K562 (cell line): ENCODE results near the gene PUS10. TPM values are rescaled to one million over a fixed set of nuclear protein-coding genes. Genes with fewer than 3 reads are reported as not detected.

Experiments used
- ATAC-seq: fragments of 200-7000 bp; cut with Tn5 transposase; 3 replicates; pipeline ENCODE4 v1.9.1; 2020; ENCODE audit warnings: moderate library complexity
- BruUV-seq: library from RNA; stranded (reverse); fragments of 400-500 nt; replicated peaks from 2 replicates; lab custom pipeline; 2021; lab: Mats Ljungman, UMichigan
- CTCF ChIA-PET: fragments of 300-600 bp; formaldehyde crosslinking; extraction: SDS; loops from one replicate; lab custom pipeline; 2021; ENCODE audit warnings: low intra/inter-chr PET ratio; lab: Yijun Ruan, JAX
- POLR2A ChIA-PET: fragments of 300-600, 350-650 bp; sonication (Branson Sonifier 250); formaldehyde crosslinking; extraction: SDS; loops from one replicate; lab custom pipeline; 2021; ENCODE audit warnings: antibody characterized with exemption, inconsistent platforms; lab: Yijun Ruan, JAX
- DNase-seq, 4 experiments: peaks; one replicate each; pipeline versions ENCODE4 v3.0.0 to v3.0.0-alpha.2; 2011 to 2018; ENCODE audit warnings: low spot score in 3 of 4, mixed read lengths in 3 of 4; ENCODE audit errors: extremely low read depth in 1 of 4
- FAIRE-seq: peaks from 2 replicates; lab custom pipeline; 2011; peaks lifted over from hg19 to GRCh38; lab: Jason Lieb, UNC
- H2AFZ ChIP-seq: 2 replicates; pipeline ENCODE4 v1.6.0; 2011; ENCODE audit warnings: low read depth, low read length, control low read depth, inconsistent platforms
- H3K27ac ChIP-seq: fragments of 200-600 bp; 3 replicates; pipeline ENCODE4 v1.8.0; 2011; ENCODE audit warnings: low read depth, mild to moderate bottlenecking, control low read depth, inconsistent platforms, low read length, moderate library complexity, mixed read lengths; ENCODE audit errors: extremely low read depth
- H3K27me3 ChIP-seq, 2 experiments: fragments of 300-600 bp in 1 of 2; 2 replicates in 1 of 2; 3 replicates in 1 of 2; pipeline versions ENCODE4 v1.6.0 to v1.8.0; 2011; ENCODE audit warnings: inconsistent platforms in 2 of 2, low read length in 2 of 2, mild to moderate bottlenecking in 1 of 2, mixed read lengths in 1 of 2, moderate library complexity in 1 of 2; ENCODE audit not compliant: control insufficient read depth in 2 of 2, insufficient read depth in 2 of 2
- H3K36me3 ChIP-seq: fragments of 300-600 bp; 3 replicates; pipeline ENCODE4 v1.8.0; 2011; ENCODE audit warnings: mild to moderate bottlenecking, low read length, inconsistent platforms; ENCODE audit not compliant: control insufficient read depth, insufficient read depth
- H3K4me1 ChIP-seq, 2 experiments: fragments of 200-600 bp in 1 of 2; replicated peaks in 1 of 2; 2 replicates in 1 of 2; 3 replicates in 1 of 2; pipeline versions ENCODE4 v1.5.1 to v1.8.0; 2011; ENCODE audit warnings: inconsistent platforms in 2 of 2, low read length in 2 of 2, mild to moderate bottlenecking in 1 of 2, mixed read lengths in 1 of 2, moderate library complexity in 1 of 2; ENCODE audit not compliant: control insufficient read depth in 2 of 2, insufficient read depth in 2 of 2
- H3K4me2 ChIP-seq: 2 replicates; pipeline ENCODE4 v1.6.1; 2011; ENCODE audit warnings: low read length, control low read depth, inconsistent platforms, mixed read lengths; ENCODE audit not compliant: insufficient read depth
- H3K4me3 ChIP-seq: fragments of 200-600 bp; sonication (generic), shearing (Covaris generic); 2 replicates; pipeline ENCODE4 v1.5.1; 2016; ENCODE audit warnings: control low read depth, inconsistent platforms
- H3K79me2 ChIP-seq: fragments of 200-600 bp; 3 replicates; pipeline ENCODE4 v1.8.0; 2011; ENCODE audit warnings: low read length, inconsistent platforms; ENCODE audit not compliant: control insufficient read depth, insufficient read depth
- H3K9ac ChIP-seq, 2 experiments: 2 replicates each; pipeline versions ENCODE4 v1.6.0 to v1.6.1; 2011; ENCODE audit warnings: low read depth in 2 of 2, low read length in 2 of 2, control low read depth in 1 of 2, inconsistent platforms in 1 of 2, mild to moderate bottlenecking in 1 of 2, mixed read lengths in 1 of 2; ENCODE audit not compliant: insufficient read depth in 1 of 2
- H3K9me1 ChIP-seq: one replicate; pipeline ENCODE4 v1.6.0; 2011; ENCODE audit warnings: inconsistent platforms, mild to moderate bottlenecking, low read length, moderate library complexity; ENCODE audit not compliant: control insufficient read depth, insufficient read depth
- H3K9me3 ChIP-seq: replicated peaks from 2 replicates; pipeline ENCODE4 v1.5.1; 2011; ENCODE audit warnings: low read depth, low read length, inconsistent platforms; ENCODE audit not compliant: control insufficient read depth, insufficient read depth
- H4K20me1 ChIP-seq: replicated peaks from 2 replicates; pipeline ENCODE4 v1.6.1; 2011; ENCODE audit warnings: low read length, inconsistent platforms, mixed read lengths; ENCODE audit not compliant: control insufficient read depth, insufficient read depth
- CEBPB ChIP-seq: fragments of 450-650 bp; IDR thresholded peaks from 2 replicates; pipeline ENCODE4 v1.6.1; 2016; ENCODE audit warnings: missing genetic modification characterization, missing compliant biosample characterization
- CEBPG ChIP-seq, 3 experiments: fragments of 200-800 bp in 1 of 3; sonication (Bioruptor generic) in 1 of 3; sonication (generic) in 1 of 3; formaldehyde crosslinking in 1 of 3; IDR thresholded peaks in 2 of 3; conservative IDR thresholded peaks in 1 of 3; 2 replicates each; pipeline versions ENCODE4 v1.6.1 to v1.8.0; 2016 to 2022; ENCODE audit warnings: missing compliant biosample characterization in 2 of 3, missing genetic modification characterization in 2 of 3, mild to moderate bottlenecking in 1 of 3, missing genetic modification reagents in 1 of 3
- ZNF347 ChIP-seq: fragments of 450-650 bp; formaldehyde crosslinking; IDR thresholded peaks from 2 replicates; pipeline ENCODE4 v1.4.0; 2020; ENCODE audit warnings: low read depth, mild to moderate bottlenecking, moderate library complexity
- WGBS: fragments of 100-300 bp; shearing (Covaris generic); methylation state at CpG from one replicate; pipeline ENCODE4 v1.1.6; 2016; ENCODE audit warnings: low coverage, mixed read lengths; ENCODE audit not compliant: insufficient coverage; ENCODE audit errors: missing lambda C conversion rate; 5-methylcytosine and 5-hydroxymethylcytosine counted together
- in situ Hi-C: fragments of 300-500 bp; cut with MboI; formaldehyde crosslinking; loops from 4 replicates; pipeline ENCODE4 v1.15.0; 2018; ENCODE audit warnings: inconsistent platforms, mixed read lengths
- intact Hi-C: fragments of 100-400 bp; cut with micrococcal nuclease; formaldehyde crosslinking; loops from 2 replicates; pipeline ENCODE4 v1.14.2; 2022
- polyA plus RNA-seq, 8 experiments: library from polyadenylated mRNA; depleted of rRNA in 4 of 8; stranded (reverse) in 5 of 8; unstranded in 3 of 8; fragments of >200 nt; fragmentation: Nextera tagmentation in 2 of 8; fragmentation: Illumina TruSeq in 1 of 8; extraction: Ambion mirVana in 2 of 8; extraction: Trizol in 1 of 8; gene quantifications; 2 replicates each; pipeline versions ENCODE4 v1.2.1 to v1.2.3, GENCODE V29; 2011 to 2014; ENCODE audit warnings: inconsistent platforms in 1 of 8, missing spikeins in 1 of 8
- total RNA-seq, 7 experiments: library from RNA; depleted of rRNA in 6 of 7; stranded (reverse); fragments of >200 nt in 6 of 7; fragmentation: Illumina TruSeq in 2 of 7; extraction: Trizol in 2 of 7; gene quantifications; 2 replicates each; pipeline versions ENCODE4 v1.2.1 to v1.2.3, GENCODE V29; 2011 to 2021; ENCODE audit warnings: low replicate concordance in 1 of 7

Gene PUS10
- total and polyA plus RNA-seq, 9 of the 15 experiments (the other 6 are each of a cell fraction or from before 2014, with no cell fraction given), result 5.0 to 10.7 (median 7.6) TPM

GRCh38 chr2:60961457-60961856, 56.6 kb downstream of the PUS10 start:
- intact Hi-C loops (no loop called here), in situ Hi-C loops (no loop called here)
- ATAC-seq, result no peak
- no peaks in the 10 kb centered on the region for H3K9me3 ChIP-seq
- H3K36me3 ChIP-seq, result no peaks in the 10 kb centered on the region
- no peak overlapping the region for H3K4me2 ChIP-seq
- ChIA-PET POLR2A (interaction anchor here (1.6 kb wide), 1 partner anchor 19 kb away, joined by 3 read pairs; no protein-coding TSS in a partner anchor), CTCF (no interaction called here)
- no peaks in the 10 kb centered on the region; a peak in 1 of 5 replicates for H3K4me1 ChIP-seq
- FAIRE-seq, result no peak
- 74% methylated on average over 4 of the region's 4 CpGs for whole genome bisulfite sequencing
- H4K20me1 ChIP-seq, result no peaks in the 10 kb centered on the region
- H3K4me3 ChIP-seq, result no peak overlapping the region
- DNase-seq, result no peak
- TF ChIP-seq CEBPG (CRISPR knock-in tag; IDR thresholded peaks at IDR 0.05) (no peak), CEBPG (tag; conservative IDR thresholded peaks at IDR 0.05 in 1 of 2, IDR thresholded peaks at IDR 0.05 in 1 of 2) (peak; percentile 26 to 60; a peak in 2 of 4 replicates), CEBPB (tag) (peak; percentile 90), ZNF347 (CRISPR knock-in tag) (no peak)
- no TSS peak for BruUV-seq
- no peak overlapping the region for H2AFZ ChIP-seq
- H3K27me3 ChIP-seq, result no peaks in the 10 kb centered on the region
- no peak overlapping the region for H3K27ac ChIP-seq
- H3K9ac ChIP-seq, result no peak overlapping the region
- H3K79me2 ChIP-seq, result no peaks in the 10 kb centered on the region
- no peaks in the 10 kb centered on the region for H3K9me1 ChIP-seq

- no peaks in the 10 kb centered on the region for H3K27me3 ChIP-seq
- DNase-seq (no peak), FAIRE-seq (no peak), ATAC-seq (no peak)
- no peaks in the 10 kb centered on the region; a peak in 1 of 5 replicates for H3K4me1 ChIP-seq
- H3K9me3 ChIP-seq, result no peaks in the 10 kb centered on the region
- H3K4me3 ChIP-seq, result no peak overlapping the region
- H2AFZ ChIP-seq, result no peak overlapping the region
- H3K36me3 ChIP-seq, result no peaks in the 10 kb centered on the region
- POLR2A ChIA-PET, result interaction anchor here (0.6 to 1.6 kb wide), 3 partner anchors 13 to 233 kb away, joined by 3 to 4 read pairs (median 3); no protein-coding TSS in a partner anchor
- H3K4me2 ChIP-seq, result no peak overlapping the region
- BruUV-seq, result no TSS peak
- H3K9me1 ChIP-seq, result no peaks in the 10 kb centered on the region
- 80% methylated on average over 1 of the region's 1 CpG for WGBS
- H3K79me2 ChIP-seq, result no peaks in the 10 kb centered on the region
- H4K20me1 ChIP-seq, result no peaks in the 10 kb centered on the region
- CTCF ChIA-PET, result no interaction called here
- in situ Hi-C loops, result no loop called here
- intact Hi-C loops, result no loop called here
- H3K27ac ChIP-seq, result no peak overlapping the region
- H3K9ac ChIP-seq, result no peak overlapping the region
These were observed 57.3 kb downstream of the PUS10 start for GRCh38 chr2:60960706-60961105.
